HepG2 (cell line): ENCODE results near the gene CDT1. TPM values are rescaled to one million over a fixed set of nuclear protein-coding genes. Genes with fewer than 3 reads are reported as not detected.

ENCODE experiments used
- ARHGAP35 ChIP-seq: sonication (generic); formaldehyde crosslinking; IDR thresholded peaks from 2 replicates; pipeline ENCODE4 v1.9.0; 2022; ENCODE audit warnings: mild to moderate bottlenecking, inconsistent platforms, moderate library complexity, missing genetic modification reagents, borderline replicate concordance
- CAMTA2 ChIP-seq: sonication (generic); formaldehyde crosslinking; IDR thresholded peaks from 2 replicates; pipeline ENCODE4 v1.4.0; 2020; ENCODE audit warnings: mild to moderate bottlenecking, missing genetic modification reagents, borderline replicate concordance
- FOSL1 ChIP-seq: sonication (generic); formaldehyde crosslinking; IDR thresholded peaks from 2 replicates; pipeline ENCODE4 v1.9.0; 2021; ENCODE audit warnings: missing genetic modification reagents, borderline replicate concordance
- FOSL2 ChIP-seq: sonication (generic); formaldehyde crosslinking; IDR thresholded peaks from 2 replicates; pipeline ENCODE4 v1.4.0; 2020; ENCODE audit warnings: missing genetic modification reagents
- JUND ChIP-seq: sonication (generic); formaldehyde crosslinking; IDR thresholded peaks from 2 replicates; pipeline ENCODE4 v1.8.0; 2022; ENCODE audit warnings: mild to moderate bottlenecking, missing genetic modification reagents
- NFE2L1 ChIP-seq: sonication (generic); formaldehyde crosslinking; IDR thresholded peaks from 2 replicates; pipeline ENCODE4 v1.4.0; 2020; ENCODE audit warnings: missing genetic modification reagents, mild to moderate bottlenecking, borderline replicate concordance
- REPIN1 ChIP-seq: sonication (generic); formaldehyde crosslinking; IDR thresholded peaks from 2 replicates; pipeline ENCODE4 v1.8.0; 2022; ENCODE audit warnings: missing genetic modification reagents, low read depth, mild to moderate bottlenecking, borderline replicate concordance
- STAG1 ChIP-seq: sonication (generic); formaldehyde crosslinking; IDR thresholded peaks from 2 replicates; pipeline ENCODE4 v1.4.0; 2020; ENCODE audit warnings: missing genetic modification reagents
- STAT5B ChIP-seq: sonication (generic); formaldehyde crosslinking; IDR thresholded peaks from 2 replicates; pipeline ENCODE4 v1.4.0; 2020; ENCODE audit warnings: missing genetic modification reagents
- TSC22D2 ChIP-seq: sonication (generic); formaldehyde crosslinking; IDR thresholded peaks from 2 replicates; pipeline ENCODE4 v1.5.1; 2020; ENCODE audit warnings: missing genetic modification reagents, mild to moderate bottlenecking, borderline replicate concordance
- ZNF263 ChIP-seq: sonication (generic); formaldehyde crosslinking; IDR thresholded peaks from 2 replicates; pipeline ENCODE4 v1.4.0; 2020; ENCODE audit warnings: missing genetic modification reagents
- ZNF274 ChIP-seq: sonication (generic); formaldehyde crosslinking; IDR thresholded peaks from 2 replicates; pipeline ENCODE4 v1.5.1; 2020; ENCODE audit warnings: mild to moderate bottlenecking, missing genetic modification reagents
- ZNF326 ChIP-seq: sonication (generic); formaldehyde crosslinking; IDR thresholded peaks from 2 replicates; pipeline ENCODE4 v1.4.0; 2020; ENCODE audit warnings: missing genetic modification reagents, borderline replicate concordance
- ZNF552 ChIP-seq: sonication (generic); formaldehyde crosslinking; IDR thresholded peaks from 2 replicates; pipeline ENCODE4 v1.9.0; 2022; ENCODE audit warnings: missing genetic modification reagents, mild to moderate bottlenecking, borderline replicate concordance
- ZNF572 ChIP-seq: sonication (generic); formaldehyde crosslinking; IDR thresholded peaks from 2 replicates; pipeline ENCODE4 v1.5.1; 2020; ENCODE audit warnings: mild to moderate bottlenecking, missing genetic modification reagents
- ZNF577 ChIP-seq: sonication (generic); formaldehyde crosslinking; IDR thresholded peaks from 2 replicates; pipeline ENCODE4 v1.4.0; 2020; ENCODE audit warnings: mild to moderate bottlenecking, low read depth, missing genetic modification reagents, borderline replicate concordance
- ZNF607 ChIP-seq: sonication (generic); formaldehyde crosslinking; IDR thresholded peaks from 2 replicates; pipeline ENCODE4 v1.5.1; 2020; ENCODE audit warnings: missing genetic modification reagents, mild to moderate bottlenecking, borderline replicate concordance
- ZNF709 ChIP-seq: sonication (generic); formaldehyde crosslinking; IDR thresholded peaks from 2 replicates; pipeline ENCODE4 v1.5.0; 2020; ENCODE audit warnings: mild to moderate bottlenecking, missing genetic modification reagents
- polyA plus RNA-seq, 8 experiments: library from polyadenylated mRNA; depleted of rRNA in 3 of 8; stranded (reverse) in 7 of 8; unstranded in 1 of 8; fragments of >200 nt; fragmentation: Illumina TruSeq in 4 of 8; extraction: Trizol in 4 of 8; gene quantifications; 2 replicates each; pipeline versions ENCODE4 v1.2.1 to v1.2.3, GENCODE V29; 2011 to 2016; ENCODE audit warnings: low read depth in 4 of 8, missing spikeins in 1 of 8, mixed read lengths in 1 of 8; ENCODE audit not compliant: insufficient read depth in 1 of 8
- total RNA-seq, 5 experiments: library from RNA; depleted of rRNA; stranded (reverse); fragments of >200 nt; fragmentation: Illumina TruSeq; extraction: Trizol; gene quantifications; 2 replicates each; pipeline ENCODE4 v1.2.3, GENCODE V29; 2016; ENCODE audit warnings: low read depth in 1 of 5
- TF ChIP-seq, protein P1 (sequence below): sonication (generic); formaldehyde crosslinking; IDR thresholded peaks from 2 replicates; pipeline ENCODE4 v1.5.0; 2020; ENCODE audit warnings: mild to moderate bottlenecking, missing genetic modification reagents
- TF ChIP-seq, protein P2 (sequence below): sonication (generic); formaldehyde crosslinking; IDR thresholded peaks from 2 replicates; pipeline ENCODE4 v1.4.0; 2020; ENCODE audit warnings: missing genetic modification reagents
- TF ChIP-seq, protein P3 (sequence below): sonication (generic); formaldehyde crosslinking; IDR thresholded peaks from 2 replicates; pipeline ENCODE4 v1.5.0; 2020; ENCODE audit warnings: mild to moderate bottlenecking, missing genetic modification reagents
- TF ChIP-seq, protein P4 (sequence below): sonication (generic); formaldehyde crosslinking; IDR thresholded peaks from 2 replicates; pipeline ENCODE4 v1.5.1; 2020; ENCODE audit warnings: mild to moderate bottlenecking, missing genetic modification reagents, moderate library complexity
- TF ChIP-seq, protein P5 (sequence below): IDR thresholded peaks from 2 replicates; pipeline ENCODE4 v1.6.1; 2012; ENCODE audit warnings: inconsistent platforms

CDT1 gene
- total and polyA plus RNA-seq, 2 of the 13 experiments (the other 11 are each of a cell fraction or from before 2014, with no cell fraction given) = 23.1 to 23.8 TPM

DNA sequence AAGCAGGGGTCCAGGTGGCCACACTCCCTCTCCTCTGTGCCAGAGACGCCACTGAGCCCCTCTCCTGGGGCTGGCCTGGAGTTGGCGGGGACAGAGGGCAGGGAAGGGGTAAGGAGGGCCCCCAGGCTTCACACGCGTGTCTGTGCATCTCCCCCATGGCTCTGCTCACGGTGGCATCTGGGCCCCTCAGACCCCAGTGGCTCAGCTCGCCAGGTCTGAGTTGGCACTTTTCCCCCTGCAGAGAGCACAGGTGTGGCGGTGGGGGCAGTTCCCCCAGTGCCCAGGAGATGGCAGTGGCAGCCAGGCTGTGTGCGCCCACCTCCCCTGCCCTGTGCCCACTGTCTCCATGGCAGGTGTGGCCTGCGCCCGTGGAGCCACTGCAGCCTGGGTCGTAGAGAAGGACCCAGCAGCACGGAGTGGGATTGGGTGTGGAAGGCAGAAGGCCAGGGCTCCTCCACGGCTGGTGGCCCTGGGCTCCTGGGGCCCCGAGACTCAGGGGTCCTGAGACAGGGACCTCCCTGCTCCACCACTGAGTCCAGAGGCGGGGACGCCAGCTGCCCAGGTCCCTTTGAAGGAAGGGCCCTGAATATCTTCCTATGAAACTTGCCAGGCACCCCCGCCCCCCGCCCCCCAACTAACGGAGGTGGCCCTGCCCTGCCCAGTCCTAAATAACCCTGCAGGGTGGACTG is 12.5 kb downstream of the CDT1 start (continued):
- TF ChIP-seq, protein P1, sequence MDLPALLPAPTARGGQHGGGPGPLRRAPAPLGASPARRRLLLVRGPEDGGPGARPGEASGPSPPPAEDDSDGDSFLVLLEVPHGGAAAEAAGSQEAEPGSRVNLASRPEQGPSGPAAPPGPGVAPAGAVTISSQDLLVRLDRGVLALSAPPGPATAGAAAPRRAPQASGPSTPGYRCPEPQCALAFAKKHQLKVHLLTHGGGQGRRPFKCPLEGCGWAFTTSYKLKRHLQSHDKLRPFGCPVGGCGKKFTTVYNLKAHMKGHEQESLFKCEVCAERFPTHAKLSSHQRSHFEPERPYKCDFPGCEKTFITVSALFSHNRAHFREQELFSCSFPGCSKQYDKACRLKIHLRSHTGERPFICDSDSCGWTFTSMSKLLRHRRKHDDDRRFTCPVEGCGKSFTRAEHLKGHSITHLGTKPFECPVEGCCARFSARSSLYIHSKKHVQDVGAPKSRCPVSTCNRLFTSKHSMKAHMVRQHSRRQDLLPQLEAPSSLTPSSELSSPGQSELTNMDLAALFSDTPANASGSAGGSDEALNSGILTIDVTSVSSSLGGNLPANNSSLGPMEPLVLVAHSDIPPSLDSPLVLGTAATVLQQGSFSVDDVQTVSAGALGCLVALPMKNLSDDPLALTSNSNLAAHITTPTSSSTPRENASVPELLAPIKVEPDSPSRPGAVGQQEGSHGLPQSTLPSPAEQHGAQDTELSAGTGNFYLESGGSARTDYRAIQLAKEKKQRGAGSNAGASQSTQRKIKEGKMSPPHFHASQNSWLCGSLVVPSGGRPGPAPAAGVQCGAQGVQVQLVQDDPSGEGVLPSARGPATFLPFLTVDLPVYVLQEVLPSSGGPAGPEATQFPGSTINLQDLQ (CRISPR knock-in tag) = no peak
- TF ChIP-seq, protein P2, sequence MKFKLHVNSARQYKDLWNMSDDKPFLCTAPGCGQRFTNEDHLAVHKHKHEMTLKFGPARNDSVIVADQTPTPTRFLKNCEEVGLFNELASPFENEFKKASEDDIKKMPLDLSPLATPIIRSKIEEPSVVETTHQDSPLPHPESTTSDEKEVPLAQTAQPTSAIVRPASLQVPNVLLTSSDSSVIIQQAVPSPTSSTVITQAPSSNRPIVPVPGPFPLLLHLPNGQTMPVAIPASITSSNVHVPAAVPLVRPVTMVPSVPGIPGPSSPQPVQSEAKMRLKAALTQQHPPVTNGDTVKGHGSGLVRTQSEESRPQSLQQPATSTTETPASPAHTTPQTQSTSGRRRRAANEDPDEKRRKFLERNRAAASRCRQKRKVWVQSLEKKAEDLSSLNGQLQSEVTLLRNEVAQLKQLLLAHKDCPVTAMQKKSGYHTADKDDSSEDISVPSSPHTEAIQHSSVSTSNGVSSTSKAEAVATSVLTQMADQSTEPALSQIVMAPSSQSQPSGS (CRISPR knock-in tag) = 0 out of 2 replicates have a peak, but pooled peaks have one; percentile 25
- no peak for TF ChIP-seq ZNF552
- no peak for TF ChIP-seq ZNF326 (CRISPR knock-in tag)
- TF ChIP-seq ARHGAP35 (CRISPR knock-in tag) = no peak
- TF ChIP-seq CAMTA2 (CRISPR knock-in tag) = no peak
- TF ChIP-seq STAT5B (CRISPR knock-in tag) = no peak
- peak; percentile 89 for TF ChIP-seq STAG1 (CRISPR knock-in tag)
- TF ChIP-seq FOSL1 (CRISPR knock-in tag) = no peak
- TF ChIP-seq FOSL2 (CRISPR knock-in tag) = no peak
- no peak for TF ChIP-seq ZNF607 (CRISPR knock-in tag)
- TF ChIP-seq JUND = no peak
- no peak for TF ChIP-seq NFE2L1
- TF ChIP-seq, protein P3, sequence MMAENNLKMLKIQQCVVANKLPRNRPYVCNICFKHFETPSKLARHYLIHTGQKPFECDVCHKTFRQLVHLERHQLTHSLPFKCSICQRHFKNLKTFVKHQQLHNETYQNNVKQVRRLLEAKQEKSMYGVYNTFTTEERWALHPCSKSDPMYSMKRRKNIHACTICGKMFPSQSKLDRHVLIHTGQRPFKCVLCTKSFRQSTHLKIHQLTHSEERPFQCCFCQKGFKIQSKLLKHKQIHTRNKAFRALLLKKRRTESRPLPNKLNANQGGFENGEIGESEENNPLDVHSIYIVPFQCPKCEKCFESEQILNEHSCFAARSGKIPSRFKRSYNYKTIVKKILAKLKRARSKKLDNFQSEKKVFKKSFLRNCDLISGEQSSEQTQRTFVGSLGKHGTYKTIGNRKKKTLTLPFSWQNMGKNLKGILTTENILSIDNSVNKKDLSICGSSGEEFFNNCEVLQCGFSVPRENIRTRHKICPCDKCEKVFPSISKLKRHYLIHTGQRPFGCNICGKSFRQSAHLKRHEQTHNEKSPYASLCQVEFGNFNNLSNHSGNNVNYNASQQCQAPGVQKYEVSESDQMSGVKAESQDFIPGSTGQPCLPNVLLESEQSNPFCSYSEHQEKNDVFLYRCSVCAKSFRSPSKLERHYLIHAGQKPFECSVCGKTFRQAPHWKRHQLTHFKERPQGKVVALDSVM = no peak
- TF ChIP-seq, protein P4, sequence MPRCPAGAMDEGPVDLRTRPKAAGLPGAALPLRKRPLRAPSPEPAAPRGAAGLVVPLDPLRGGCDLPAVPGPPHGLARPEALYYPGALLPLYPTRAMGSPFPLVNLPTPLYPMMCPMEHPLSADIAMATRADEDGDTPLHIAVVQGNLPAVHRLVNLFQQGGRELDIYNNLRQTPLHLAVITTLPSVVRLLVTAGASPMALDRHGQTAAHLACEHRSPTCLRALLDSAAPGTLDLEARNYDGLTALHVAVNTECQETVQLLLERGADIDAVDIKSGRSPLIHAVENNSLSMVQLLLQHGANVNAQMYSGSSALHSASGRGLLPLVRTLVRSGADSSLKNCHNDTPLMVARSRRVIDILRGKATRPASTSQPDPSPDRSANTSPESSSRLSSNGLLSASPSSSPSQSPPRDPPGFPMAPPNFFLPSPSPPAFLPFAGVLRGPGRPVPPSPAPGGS = no peak
- TF ChIP-seq ZNF263 (CRISPR knock-in tag) = peak; percentile 11; the same call in 1 of the 2 replicates
- TF ChIP-seq ZNF577 = no peak
- no peak for TF ChIP-seq TSC22D2 (CRISPR knock-in tag)
- no peak for TF ChIP-seq ZNF572 (CRISPR knock-in tag)
- TF ChIP-seq ZNF709 (CRISPR knock-in tag) = no peak
- TF ChIP-seq, protein P5, sequence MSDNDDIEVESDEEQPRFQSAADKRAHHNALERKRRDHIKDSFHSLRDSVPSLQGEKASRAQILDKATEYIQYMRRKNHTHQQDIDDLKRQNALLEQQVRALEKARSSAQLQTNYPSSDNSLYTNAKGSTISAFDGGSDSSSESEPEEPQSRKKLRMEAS = no peak; the same call in 1 of the 2 replicates
- TF ChIP-seq ZNF274 (CRISPR knock-in tag) = peak; percentile 17; the same call in 1 of the 2 replicates
- TF ChIP-seq REPIN1 (CRISPR knock-in tag) = peak; percentile 65; the same call in 1 of the 2 replicates
